ENCODE data around the gene RBM19.

Gene RBM19

DNA sequence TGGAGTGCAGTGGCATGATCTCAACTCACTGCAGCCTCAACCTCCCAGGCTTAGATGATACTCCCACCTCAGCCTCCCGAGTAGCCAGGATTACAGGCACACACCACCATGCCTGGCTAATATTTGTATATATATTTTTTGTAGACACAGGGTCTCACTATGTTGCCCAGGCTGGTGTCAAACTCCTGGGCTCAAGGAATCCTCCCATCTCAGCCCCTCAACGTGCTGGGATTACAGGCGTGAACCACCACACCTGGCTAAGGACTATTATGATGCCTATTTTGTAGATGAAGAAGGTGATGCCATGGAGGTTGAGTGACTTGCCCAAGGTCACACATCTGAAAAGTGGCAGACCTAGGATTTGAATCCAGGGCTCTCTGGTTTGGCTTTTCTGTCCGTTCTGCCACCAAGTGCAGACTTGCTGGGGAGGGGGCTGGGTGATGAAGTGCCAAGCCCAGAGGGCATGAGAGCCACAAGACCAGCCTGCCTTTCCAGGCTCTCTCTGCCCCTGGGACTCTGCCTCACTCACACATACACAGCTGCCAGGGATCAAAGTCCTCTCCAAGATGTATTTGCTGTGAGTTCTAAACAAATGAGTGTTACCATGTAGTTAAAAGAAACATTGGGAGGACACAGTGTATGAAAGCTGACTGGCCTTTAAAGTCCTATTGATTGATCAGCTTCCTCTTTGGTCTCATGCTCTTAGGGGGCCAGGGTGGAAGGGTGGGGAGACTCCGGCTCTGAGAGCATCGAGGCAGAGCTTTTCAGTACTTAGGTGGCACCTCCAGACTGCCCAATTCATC, 21.3 kb upstream of the RBM19 start:
- DNase-seq (ENCODE audit: low read depth): no peak

- DNase-seq (ENCODE audit: low read depth): no peak
These were observed 18.3 kb upstream of the RBM19 start for GRCh38 chr12:113984464-113984863.

DNA sequence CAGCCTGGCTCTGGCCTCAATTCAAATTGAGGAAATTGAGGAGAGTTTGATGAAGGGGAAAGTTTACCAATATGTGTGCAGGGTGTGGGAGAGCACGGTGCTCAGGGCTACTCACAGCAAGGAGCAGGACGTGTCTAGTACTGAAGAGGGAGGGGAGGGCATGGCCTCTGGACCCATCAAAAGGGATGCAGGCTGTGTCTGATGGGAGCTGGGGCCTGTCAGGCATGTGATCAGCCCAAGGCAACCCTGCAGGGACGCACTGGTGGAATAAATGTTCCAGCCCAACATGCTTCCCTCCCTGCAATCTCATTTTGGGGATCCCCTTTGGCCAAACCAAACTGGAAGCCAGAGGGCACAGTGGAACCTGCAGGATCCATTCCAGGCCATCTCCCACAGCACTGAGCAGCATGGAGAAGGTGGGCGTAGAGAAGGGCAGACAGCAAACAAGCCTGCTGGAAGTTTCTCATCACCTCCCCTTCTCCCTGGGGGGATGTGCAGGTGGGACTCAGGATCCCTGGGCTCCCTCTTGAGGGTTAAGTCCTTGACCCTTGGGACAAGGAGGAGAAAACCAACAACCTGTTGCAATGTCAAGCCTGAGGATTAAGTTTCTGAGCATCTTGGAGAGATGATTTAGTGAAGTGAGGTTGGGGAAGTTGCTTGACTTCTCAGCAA, 17.8 kb upstream of the RBM19 start:
- DNase-seq (ENCODE audit: low read depth): no peak

- DNase-seq (ENCODE audit: low read depth): no peak
These were observed 17.1 kb upstream of the RBM19 start for GRCh38 chr12:113983265-113983664.

- DNase-seq (ENCODE audit: low read depth): no peak
These were observed 15.8 kb upstream of the RBM19 start for GRCh38 chr12:113981876-113982275.

DNA sequence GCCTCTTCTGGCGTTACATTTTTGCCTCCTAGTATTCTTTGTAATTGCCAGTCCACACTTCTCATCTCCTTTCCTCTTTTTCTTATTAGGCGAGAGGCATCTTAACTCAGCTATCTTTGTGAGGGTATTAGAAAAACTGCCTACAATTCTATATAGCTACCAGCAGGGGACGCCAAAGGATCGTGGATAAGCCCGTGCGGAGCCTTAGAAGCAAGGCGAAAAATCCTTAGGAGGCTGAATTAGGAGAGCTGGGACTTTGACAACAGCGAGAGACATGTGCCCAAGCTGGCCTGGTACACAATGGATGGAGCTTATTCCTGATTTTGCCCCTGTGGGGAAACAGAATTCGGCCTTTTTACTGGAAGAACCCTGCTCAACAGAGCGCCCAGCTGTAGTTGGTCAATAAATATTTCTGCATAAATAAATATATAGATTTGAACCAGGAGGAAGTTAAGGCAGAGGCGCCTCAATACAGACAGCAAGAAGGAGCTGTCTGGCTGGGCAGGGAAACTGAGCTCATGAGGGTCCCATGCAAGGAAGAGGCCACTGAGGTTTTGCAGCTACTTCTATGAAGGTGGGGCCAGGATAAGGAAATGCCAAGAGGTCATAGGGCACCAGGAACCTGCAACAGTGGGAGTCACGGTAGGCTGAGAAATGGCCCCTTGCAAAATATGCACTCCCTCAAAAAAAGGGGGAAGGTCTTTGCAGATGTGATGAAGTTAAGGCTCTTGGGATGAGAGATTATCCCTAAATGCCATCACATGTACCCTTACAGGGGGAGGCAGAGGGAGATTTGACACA, 14.6 kb upstream of the RBM19 start:
- DNase-seq (ENCODE audit: low read depth): peak; percentile 48

DNA sequence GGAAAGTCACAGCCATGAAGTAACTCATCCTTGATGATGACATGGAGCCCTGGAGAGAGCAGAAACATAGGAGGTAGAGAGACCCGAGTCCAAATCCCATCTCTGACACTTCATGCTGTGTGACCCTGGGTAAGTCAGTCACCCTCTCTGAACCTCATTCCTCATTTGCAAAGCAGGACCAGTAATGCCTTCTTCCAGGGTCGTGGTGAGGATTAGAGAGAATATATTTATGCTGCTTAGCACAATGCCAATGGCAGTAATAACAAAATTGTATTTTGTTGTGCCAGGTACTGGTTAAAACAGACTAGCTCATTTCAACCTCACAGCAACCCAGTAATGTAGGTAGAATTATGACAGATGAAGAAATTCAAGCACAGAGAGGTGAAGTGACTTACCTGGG, 13.9 kb upstream of the RBM19 start:
- no peak for DNase-seq (ENCODE audit: low read depth)

DNA sequence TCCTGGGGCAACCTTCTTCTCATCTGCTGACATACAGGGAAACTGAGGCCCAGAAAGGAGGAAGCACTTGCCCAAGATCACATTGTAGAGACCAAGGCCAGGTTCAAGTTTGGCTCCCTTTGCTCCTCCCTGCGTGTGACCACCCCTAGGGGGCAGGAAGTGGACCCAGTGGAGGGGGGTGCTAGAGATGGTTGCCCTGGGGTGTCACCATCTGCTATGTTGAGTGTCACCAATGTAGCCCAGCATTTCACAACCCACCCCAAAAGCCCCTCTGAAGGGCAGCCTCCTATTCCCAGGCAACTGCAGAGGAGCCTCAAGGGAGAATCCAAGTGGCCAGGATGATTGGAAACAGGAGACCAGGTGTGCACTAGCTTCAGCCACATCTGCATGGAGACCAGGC, 12.0 kb upstream of the RBM19 start:
- DNase-seq (ENCODE audit: low read depth): no peak

- DNase-seq (ENCODE audit: low read depth): no peak
These were observed 7.9 kb upstream of the RBM19 start for GRCh38 chr12:113974006-113974405.

- DNase-seq (ENCODE audit: low read depth): no peak
These were observed 7.2 kb upstream of the RBM19 start for GRCh38 chr12:113973109-113973904.

GRCh38 chr12:113971392-113971791, 5.3 kb upstream of the RBM19 start:
- no peak for DNase-seq (ENCODE audit: low read depth)

GRCh38 chr12:113970211-113970610, 4.1 kb upstream of the RBM19 start:
- DNase-seq (ENCODE audit: low read depth): no peak

- no peak for DNase-seq (ENCODE audit: low read depth)
These were observed 1.2 kb upstream of the RBM19 start for GRCh38 chr12:113967368-113967767.

GRCh38 chr12:113962733-113963132, 3.4 kb downstream of the RBM19 start:
- no peak for DNase-seq (ENCODE audit: low read depth)

- no peak for DNase-seq (ENCODE audit: low read depth)
These were observed 4.0 kb downstream of the RBM19 start for GRCh38 chr12:113961921-113962710.

- no peak for DNase-seq (ENCODE audit: low read depth)
These were observed 6.1 kb downstream of the RBM19 start for GRCh38 chr12:113960030-113960429.

- DNase-seq (ENCODE audit: low read depth): no peak
These were observed 7.0 kb downstream of the RBM19 start for GRCh38 chr12:113959096-113959495.

DNA sequence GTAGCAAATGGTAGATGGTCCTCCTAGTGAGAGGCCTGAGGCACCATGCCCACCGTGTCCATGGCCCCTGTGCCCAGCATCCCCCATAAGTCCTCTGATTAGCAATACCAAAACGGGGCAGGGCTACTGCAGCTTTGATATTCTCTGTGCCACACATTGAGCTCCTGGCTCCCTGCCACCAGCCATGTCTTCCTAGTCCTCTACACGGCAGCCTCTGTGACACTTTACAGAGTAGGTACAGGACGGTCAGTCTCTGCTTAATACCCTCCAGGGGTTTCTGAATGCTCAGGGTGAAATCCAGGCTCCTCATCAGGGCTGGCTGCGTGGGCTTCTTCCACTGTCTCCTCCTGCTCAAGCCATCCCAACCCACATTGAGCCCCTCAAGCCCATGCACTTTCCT, 8.0 kb downstream of the RBM19 start:
- DNase-seq (ENCODE audit: low read depth): no peak

DNA sequence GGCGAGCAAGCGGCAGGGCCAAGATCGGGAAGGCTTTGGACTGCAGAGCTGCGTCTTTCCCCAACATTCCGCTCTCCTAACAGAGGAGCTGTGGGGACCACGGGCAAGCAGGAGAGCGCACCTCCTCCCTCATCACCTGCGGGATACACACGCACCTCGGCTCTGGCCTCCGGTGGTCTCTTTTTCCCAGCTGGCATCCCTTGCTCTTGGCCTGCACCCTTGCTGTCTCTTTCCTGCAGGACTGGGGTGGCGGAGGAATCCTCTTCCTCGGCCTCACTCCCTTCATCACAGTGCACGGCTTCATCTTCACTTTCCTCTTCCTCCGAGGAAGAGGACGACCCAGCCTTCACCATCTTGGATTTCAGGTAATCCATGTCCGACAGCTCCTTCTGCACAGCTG, 8.5 kb downstream of the RBM19 start:
- no peak for DNase-seq (ENCODE audit: low read depth)

DNA sequence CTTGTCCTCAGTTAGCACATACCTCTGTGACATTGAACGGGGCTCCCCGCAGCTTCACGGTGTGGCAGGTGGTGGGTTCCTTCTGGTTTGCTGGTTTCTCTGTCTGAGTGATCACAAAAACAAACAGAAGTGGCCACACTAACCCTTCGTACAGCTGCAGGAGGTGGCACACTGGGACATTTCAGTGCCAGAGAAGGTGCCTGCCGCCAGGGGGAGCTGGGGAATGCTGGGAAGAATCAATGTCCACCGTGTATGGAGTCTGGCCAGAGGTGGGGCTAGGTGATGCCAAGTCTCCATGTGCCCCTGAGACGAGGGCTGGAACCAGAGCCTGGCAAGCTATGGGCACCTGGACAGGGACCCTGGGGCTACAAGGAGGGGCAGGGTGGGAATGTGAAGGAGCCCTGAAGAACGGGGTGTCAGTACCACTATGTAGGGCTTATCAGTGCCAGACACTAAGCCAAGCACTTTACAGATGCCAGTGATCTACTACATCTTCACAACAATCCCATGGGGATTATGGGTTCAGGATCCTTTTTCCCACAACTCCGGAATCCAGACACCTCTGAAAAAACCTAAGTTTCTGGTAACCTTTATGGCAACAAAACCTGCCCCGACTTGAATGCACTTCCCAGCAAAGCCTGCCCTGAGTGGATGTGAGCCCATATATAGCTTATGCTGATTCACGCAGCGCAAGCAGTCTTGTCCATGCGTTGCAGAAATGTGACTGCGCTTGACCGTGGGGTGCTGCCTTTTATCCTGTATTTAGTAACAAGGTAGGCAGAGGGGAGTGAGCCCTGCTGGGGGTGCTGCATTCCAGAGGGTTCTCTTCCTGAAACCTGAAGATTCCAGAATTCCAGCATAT, 10.8 kb downstream of the RBM19 start:
- no peak for DNase-seq (ENCODE audit: low read depth)

All from CMK (cell line).